Measurements from ENCODE around the gene MTHFR. TPM values are rescaled to one million over a fixed set of nuclear protein-coding genes. Genes with fewer than 3 reads are reported as not detected.

Gene MTHFR
- total and polyA plus RNA-seq, 2 of the 8 experiments (the other 6 are each of a cell fraction or from before 2014, with no cell fraction given): 8.7 to 18.5 TPM

DNA sequence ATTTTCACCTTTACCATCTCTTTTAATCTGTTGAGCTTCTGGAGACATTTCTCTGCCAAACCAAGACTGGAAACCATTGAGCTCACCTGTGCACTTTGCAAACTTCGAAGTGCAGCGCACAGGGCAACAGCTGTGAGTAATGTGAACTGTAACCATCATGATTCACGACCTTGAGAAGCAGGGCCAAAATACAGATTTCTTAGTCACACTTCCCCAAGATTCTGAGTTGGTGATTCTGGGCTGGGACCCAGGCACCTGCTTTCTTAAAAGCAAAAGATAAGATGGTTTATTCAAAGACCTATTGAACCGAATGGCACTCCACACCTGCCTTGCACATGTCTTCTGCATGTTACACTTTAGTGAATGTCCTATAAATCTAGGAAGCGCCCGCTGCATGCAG, 59.7 kb downstream of the MTHFR start (continued):
- no peak for TF ChIP-seq RFX5 (IDR thresholded peaks at IDR 0.05; ENCODE audit: borderline replicate concordance, low read depth, low read length)

Data from H1 (cell line).